NT2/D1 (cell line): ENCODE measurements around the gene GLA.

Experiments
- SUZ12 ChIP-seq: IDR thresholded peaks from 2 replicates; pipeline ENCODE4 v1.6.1; 2011; ENCODE audit not compliant: insufficient read length, insufficient read depth; ENCODE audit errors: extremely low read depth
- ZNF274 ChIP-seq: IDR thresholded peaks from 2 replicates; pipeline ENCODE4 v1.6.1; 2011; ENCODE audit warnings: mild to moderate bottlenecking, low read depth, low read length

DNA sequence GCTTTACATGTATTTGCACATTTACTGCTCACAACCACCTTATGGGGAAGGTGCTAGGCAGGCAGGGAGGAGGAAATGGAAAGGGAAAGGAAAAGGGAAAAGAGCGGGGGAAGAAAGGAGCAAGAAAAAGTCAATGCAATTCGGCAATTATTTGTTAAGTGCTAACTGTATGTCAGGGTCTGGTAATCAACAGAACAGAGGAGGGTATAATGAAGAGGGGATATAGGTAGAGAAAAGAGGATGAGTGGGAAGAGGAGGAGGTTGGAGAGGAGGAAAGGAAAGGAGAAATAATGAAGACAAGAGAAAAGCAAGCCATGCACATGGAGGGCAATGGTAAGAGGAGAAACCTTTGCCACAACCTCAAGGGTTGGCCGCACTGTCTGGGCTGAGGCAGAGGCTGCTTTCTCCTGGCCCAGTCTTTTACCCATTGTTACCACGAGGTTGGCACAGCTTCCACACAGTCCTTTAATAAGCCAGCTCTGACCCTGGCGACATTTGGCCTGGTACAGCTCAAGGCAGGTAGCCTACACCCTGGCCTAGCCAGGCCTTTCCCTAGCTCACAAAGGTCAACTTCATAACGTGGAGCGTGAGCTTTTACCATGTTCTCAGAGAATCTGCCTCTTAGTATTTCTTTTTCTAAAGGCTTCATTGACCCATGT, 22.6 kb downstream of the GLA start:
- no peak for TF ChIP-seq SUZ12
- no peak for TF ChIP-seq ZNF274
